ENCODE measurements around the gene GLRX3. TPM values are rescaled to one million over a fixed set of nuclear protein-coding genes. Genes with fewer than 3 reads are reported as not detected.

Gene GLRX3
- total RNA-seq, 1 experiment from 2014 or later: 181 TPM

GRCh38 chr10:130208807-130209206, 72.6 kb downstream of the GLRX3 start:
- DNase-seq (ENCODE audit: low spot score): no peak

- no peak for DNase-seq (ENCODE audit: low spot score)
Observed at GRCh38 chr10:130212746-130213145, 76.6 kb downstream of the GLRX3 start.

GRCh38 chr10:130213286-130214080, 77.3 kb downstream of the GLRX3 start:
- DNase-seq (ENCODE audit: low spot score): no peak

GRCh38 chr10:130214431-130214830, 78.2 kb downstream of the GLRX3 start:
- DNase-seq (ENCODE audit: low spot score): no peak

GRCh38 chr10:130215151-130215930, 79.2 kb downstream of the GLRX3 start:
- DNase-seq (ENCODE audit: low spot score): no peak

GRCh38 chr10:130215931-130216231, 79.7 kb downstream of the GLRX3 start:
- DNase-seq (ENCODE audit: low spot score): no peak

GRCh38 chr10:130218181-130218641, 82.0 kb downstream of the GLRX3 start:
- DNase-seq (ENCODE audit: low spot score): no peak

- DNase-seq (ENCODE audit: low spot score): no peak
Observed at GRCh38 chr10:130218936-130219335, 82.7 kb downstream of the GLRX3 start.

- DNase-seq (ENCODE audit: low spot score): no peak
Observed at GRCh38 chr10:130220251-130221185, 84.3 kb downstream of the GLRX3 start.

- DNase-seq (ENCODE audit: low spot score): no peak
Observed at GRCh38 chr10:130221456-130222375, 85.5 kb downstream of the GLRX3 start.

GRCh38 chr10:130222381-130222780, 86.2 kb downstream of the GLRX3 start:
- DNase-seq (ENCODE audit: low spot score): no peak

GRCh38 chr10:130224228-130224627, 88.0 kb downstream of the GLRX3 start:
- no peak for DNase-seq (ENCODE audit: low spot score)

GRCh38 chr10:130226012-130226411, 89.8 kb downstream of the GLRX3 start:
- DNase-seq (ENCODE audit: low spot score): no peak

GRCh38 chr10:130227883-130228282, 91.7 kb downstream of the GLRX3 start:
- DNase-seq (ENCODE audit: low spot score): no peak

Other genes with a start within 250 kb of the GLRX3 start
- gene EBF3, start 172.1 kb upstream of the GLRX3 start, total RNA-seq (2014; rRNA removed; shearing (Covaris generic)): 0.33 TPM in 2 replicates
- gene C10orf143, start 25.6 kb upstream of the GLRX3 start, total RNA-seq (2014; rRNA removed; shearing (Covaris generic)): 1.3 and 2.2 TPM in 2 replicates